Measurements from ENCODE around the gene HECTD2. TPM values are rescaled to one million over a fixed set of nuclear protein-coding genes. Genes with fewer than 3 reads are reported as not detected.
"Not testable (repeated sequence)": the region's sequence is repeated elsewhere in the genome, so short reads cannot be mapped to it uniquely, and the experiment has no call there.

HECTD2 gene
- total RNA-seq, 1 experiment from 2014 or later, result 11.5 TPM

DNA sequence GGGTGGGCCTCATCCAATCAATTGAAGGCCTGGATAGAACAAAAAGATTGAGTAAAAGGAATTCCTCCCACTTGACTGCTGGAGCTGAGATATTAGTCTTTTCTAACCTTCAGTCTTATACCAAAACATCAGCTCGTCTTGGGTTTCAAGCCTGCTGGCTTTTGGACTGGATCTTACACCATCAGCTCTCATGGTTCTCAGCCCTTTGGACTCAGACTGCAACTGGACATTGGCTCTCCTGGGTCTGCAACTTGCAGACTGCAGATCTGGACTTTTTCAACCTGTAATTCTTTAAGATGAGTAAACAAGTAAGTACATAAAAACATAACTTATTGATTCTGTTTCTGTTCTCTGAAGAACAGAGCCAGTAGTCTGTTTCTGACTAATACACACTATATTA is 149.0 kb downstream of the HECTD2 start:
- no peaks in the 10 kb centered on the region for H3K4me1 ChIP-seq (ENCODE audit: control insufficient read depth, insufficient read depth, low read length)
- H3K36me3 ChIP-seq (ENCODE audit: control insufficient read depth, insufficient read depth, low read length), result no peaks in the 10 kb centered on the region
- ChIA-PET CTCF (interaction anchor here (0.6 kb wide), 2 partner anchors 13 to 74 kb away, joined by 4 to 6 read pairs; partner anchors contain the start of gene PPP1R3C), POLR2A (no interaction called here)
- H3K27me3 ChIP-seq (ENCODE audit: control insufficient read depth, insufficient read depth, low read length), result no peaks in the 10 kb centered on the region
- in situ Hi-C loops (cut with HindIII; ENCODE audit: low pct_unique_long_range_greater_than_20kb, low sequenced_read_pairs) (no loop called here), intact Hi-C loops (cut with micrococcal nuclease; ENCODE audit: unreplicated experiment) (no loop called here)
- no peak overlapping the region for H3K4me3 ChIP-seq (ENCODE audit: low read depth in 2 of 2, low read length in 2 of 2)
- TF ChIP-seq SIN3A (IDR thresholded peaks at IDR 0.05; ENCODE audit: borderline replicate concordance, insufficient read depth, low read depth, low read length), result no peak
- TF ChIP-seq TCF7L2 (IDR thresholded peaks at IDR 0.05; ENCODE audit: low read depth, low read length), result no peak
- TF ChIP-seq CTCF (IDR thresholded peaks at IDR 0.05), result no peak
- TF ChIP-seq, protein P1, sequence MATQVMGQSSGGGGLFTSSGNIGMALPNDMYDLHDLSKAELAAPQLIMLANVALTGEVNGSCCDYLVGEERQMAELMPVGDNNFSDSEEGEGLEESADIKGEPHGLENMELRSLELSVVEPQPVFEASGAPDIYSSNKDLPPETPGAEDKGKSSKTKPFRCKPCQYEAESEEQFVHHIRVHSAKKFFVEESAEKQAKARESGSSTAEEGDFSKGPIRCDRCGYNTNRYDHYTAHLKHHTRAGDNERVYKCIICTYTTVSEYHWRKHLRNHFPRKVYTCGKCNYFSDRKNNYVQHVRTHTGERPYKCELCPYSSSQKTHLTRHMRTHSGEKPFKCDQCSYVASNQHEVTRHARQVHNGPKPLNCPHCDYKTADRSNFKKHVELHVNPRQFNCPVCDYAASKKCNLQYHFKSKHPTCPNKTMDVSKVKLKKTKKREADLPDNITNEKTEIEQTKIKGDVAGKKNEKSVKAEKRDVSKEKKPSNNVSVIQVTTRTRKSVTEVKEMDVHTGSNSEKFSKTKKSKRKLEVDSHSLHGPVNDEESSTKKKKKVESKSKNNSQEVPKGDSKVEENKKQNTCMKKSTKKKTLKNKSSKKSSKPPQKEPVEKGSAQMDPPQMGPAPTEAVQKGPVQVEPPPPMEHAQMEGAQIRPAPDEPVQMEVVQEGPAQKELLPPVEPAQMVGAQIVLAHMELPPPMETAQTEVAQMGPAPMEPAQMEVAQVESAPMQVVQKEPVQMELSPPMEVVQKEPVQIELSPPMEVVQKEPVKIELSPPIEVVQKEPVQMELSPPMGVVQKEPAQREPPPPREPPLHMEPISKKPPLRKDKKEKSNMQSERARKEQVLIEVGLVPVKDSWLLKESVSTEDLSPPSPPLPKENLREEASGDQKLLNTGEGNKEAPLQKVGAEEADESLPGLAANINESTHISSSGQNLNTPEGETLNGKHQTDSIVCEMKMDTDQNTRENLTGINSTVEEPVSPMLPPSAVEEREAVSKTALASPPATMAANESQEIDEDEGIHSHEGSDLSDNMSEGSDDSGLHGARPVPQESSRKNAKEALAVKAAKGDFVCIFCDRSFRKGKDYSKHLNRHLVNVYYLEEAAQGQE (IDR thresholded peaks at IDR 0.05; ENCODE audit: insufficient read depth in 1 of 2, low read depth in 2 of 2, low read length in 1 of 2), result no peak
- TF ChIP-seq POLR2AphosphoS5 (IDR thresholded peaks at IDR 0.05; ENCODE audit: low read depth, low read length), result no peak
- H3K27ac ChIP-seq (ENCODE audit: low read length), result no peak overlapping the region
- no peak for DNase-seq (ENCODE audit: low read depth, low spot score)
- BruUV-seq (replicated peaks), result no TSS peak
- H3K9me3 ChIP-seq (ENCODE audit: control insufficient read depth, insufficient read depth, low read depth, low read length), result no peaks in the 10 kb centered on the region
- ATAC-seq, result no peak

DNA sequence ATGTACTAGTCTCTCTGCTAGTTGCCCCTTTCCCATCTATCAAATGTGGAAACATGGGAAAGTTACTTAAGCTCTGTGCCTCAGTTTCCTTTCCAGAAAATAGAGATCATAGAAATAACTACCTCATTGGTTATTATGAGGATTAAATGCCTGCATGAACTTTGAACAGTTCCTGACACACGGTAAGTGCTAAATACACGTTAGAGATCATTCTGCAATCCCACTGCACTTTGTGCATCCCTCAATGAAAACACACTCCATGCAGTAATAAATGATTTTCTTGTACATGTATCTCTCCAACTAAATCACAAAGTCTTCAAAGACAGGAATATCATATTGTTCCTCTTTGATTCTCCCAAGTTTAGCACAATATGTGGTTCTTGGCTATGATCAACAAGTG is 149.6 kb downstream of the HECTD2 start:
- no TSS peak for BruUV-seq (replicated peaks)
- H3K27ac ChIP-seq (ENCODE audit: low read length), result no peak overlapping the region
- no peaks in the 10 kb centered on the region for H3K27me3 ChIP-seq (ENCODE audit: control insufficient read depth, insufficient read depth, low read length)
- no peaks in the 10 kb centered on the region for H3K36me3 ChIP-seq (ENCODE audit: control insufficient read depth, insufficient read depth, low read length)
- in situ Hi-C loops (cut with HindIII; ENCODE audit: low pct_unique_long_range_greater_than_20kb, low sequenced_read_pairs) (no loop called here), intact Hi-C loops (cut with micrococcal nuclease; ENCODE audit: unreplicated experiment) (no loop called here)
- ChIA-PET CTCF (no interaction called here), POLR2A (no interaction called here)
- TF ChIP-seq POLR2AphosphoS5 (IDR thresholded peaks at IDR 0.05; ENCODE audit: low read depth, low read length) (no peak), SIN3A (IDR thresholded peaks at IDR 0.05; ENCODE audit: borderline replicate concordance, insufficient read depth, low read depth, low read length) (no peak), CTCF (IDR thresholded peaks at IDR 0.05) (no peak), TCF7L2 (IDR thresholded peaks at IDR 0.05; ENCODE audit: low read depth, low read length) (no peak)
- TF ChIP-seq, protein P1 (IDR thresholded peaks at IDR 0.05; ENCODE audit: insufficient read depth in 1 of 2, low read depth in 2 of 2, low read length in 1 of 2), result no peak
- no peak overlapping the region for H3K4me3 ChIP-seq (ENCODE audit: low read depth in 2 of 2, low read length in 2 of 2)
- H3K4me1 ChIP-seq (ENCODE audit: control insufficient read depth, insufficient read depth, low read length), result no peaks in the 10 kb centered on the region
- ATAC-seq (no peak), DNase-seq (ENCODE audit: low read depth, low spot score) (no peak)
- H3K9me3 ChIP-seq (ENCODE audit: control insufficient read depth, insufficient read depth, low read depth, low read length), result no peaks in the 10 kb centered on the region

GRCh38 chr10:91560827-91561226 is 150.7 kb downstream of the HECTD2 start:
- CTCF ChIA-PET; in situ Hi-C loops (cut with HindIII; ENCODE audit: low pct_unique_long_range_greater_than_20kb, low sequenced_read_pairs); H3K9me3 ChIP-seq (ENCODE audit: control insufficient read depth, insufficient read depth, low read depth, low read length); H3K4me3 ChIP-seq (ENCODE audit: low read depth in 2 of 2, low read length in 2 of 2); H3K36me3 ChIP-seq (ENCODE audit: control insufficient read depth, insufficient read depth, low read length); intact Hi-C loops (cut with micrococcal nuclease; ENCODE audit: unreplicated experiment); POLR2A ChIA-PET; ATAC-seq; BruUV-seq (replicated peaks); H3K27me3 ChIP-seq (ENCODE audit: control insufficient read depth, insufficient read depth, low read length); H3K27ac ChIP-seq (ENCODE audit: low read length); H3K4me1 ChIP-seq (ENCODE audit: control insufficient read depth, insufficient read depth, low read length); DNase-seq (ENCODE audit: low read depth, low spot score): not testable (repeated sequence)
